Transverse colon (tissue), 4 donors: ENCODE data around the gene AP1M2. TPM values are rescaled to one million over a fixed set of nuclear protein-coding genes. Genes with fewer than 3 reads are reported as not detected.

ENCODE experiments used
- DNase-seq: peaks from one replicate; pipeline ENCODE4 v3.0.0-alpha.2; 2019
- H3K27ac ChIP-seq, 4 donors: fragments of 200-600 bp; sonication (generic); 2 replicates each; pipeline ENCODE4 v1.5.1; 2016 to 2018; ENCODE audit warnings: inconsistent platforms in 4 of 4
- H3K27me3 ChIP-seq: fragments of 200-600 bp; sonication (generic); 2 replicates; pipeline ENCODE4 v1.5.1; 2017; ENCODE audit warnings: inconsistent platforms
- H3K36me3 ChIP-seq, 4 donors: fragments of 200-600 bp; sonication (generic); 2 replicates each; pipeline ENCODE4 v1.5.1; 2017 to 2019; ENCODE audit warnings: inconsistent platforms in 4 of 4
- H3K4me1 ChIP-seq, 4 donors: fragments of 200-600 bp; sonication (generic); 2 replicates each; pipeline ENCODE4 v1.5.1; 2017 to 2020; ENCODE audit warnings: inconsistent platforms in 4 of 4
- H3K4me3 ChIP-seq, 4 donors: fragments of 200-600 bp; sonication (generic); 1 replicate in 1 of 4; 2 replicates in 3 of 4; pipeline versions ENCODE4 v1.5.1 to v1.6.1; 2017 to 2019; ENCODE audit warnings: inconsistent platforms in 4 of 4
- H3K9me3 ChIP-seq, 2 donors: fragments of 200-600 bp; sonication (generic); 2 replicates each; pipeline ENCODE4 v1.5.1; 2017 to 2019; ENCODE audit warnings: inconsistent platforms in 2 of 2
- EP300 ChIP-seq: sonication (generic); formaldehyde crosslinking; IDR thresholded peaks from one replicate; pipeline ENCODE4 v1.6.1; 2017; ENCODE audit warnings: antibody characterized with exemption, low read depth
- POLR2A ChIP-seq: fragments of 450-650 bp; IDR thresholded peaks from one replicate; pipeline ENCODE4 v1.6.1; 2016; ENCODE audit warnings: antibody characterized with exemption, mild to moderate bottlenecking, moderate library complexity
- POLR2AphosphoS5 ChIP-seq, 3 donors: sonication (generic); formaldehyde crosslinking; IDR thresholded peaks; one replicate each; pipeline ENCODE4 v1.6.1; 2016; ENCODE audit warnings: antibody characterized with exemption in 3 of 3
- WGBS, 2 donors: methylation state at CpG; one replicate each; pipeline ENCODE4 v1.1.5; 2018; ENCODE audit warnings: low coverage in 1 of 2; 5-methylcytosine and 5-hydroxymethylcytosine counted together
- in situ Hi-C, 4 donors: fragments of 200-750 bp; cut with MboI; loops; one replicate each; pipeline versions ENCODE4 v1.15.0 to v1.15.1; 2017; ENCODE audit warnings: low sequenced_read_pairs in 3 of 4, low pct_ligation_motif_present in 1 of 4, low pct_unique_long_range_greater_than_20kb in 1 of 4
- intact Hi-C: fragments of 100-400 bp; cut with DNase I; formaldehyde crosslinking; loops from one replicate; pipeline ENCODE4 v1.15.1; 2023; ENCODE audit warnings: low total_unique reads
- total RNA-seq, 4 donors: library from RNA; depleted of rRNA; stranded (reverse); fragments of >200 nt; gene quantifications; one replicate each; pipeline ENCODE4 v1.1.0, GENCODE V29; 2016
- TF ChIP-seq, protein P1 (sequence below), 5 experiments: fragments of 200-600 bp in 3 of 5; fragments of 450-650 bp in 2 of 5; sonication (generic) in 3 of 5; IDR thresholded peaks; 1 replicate in 2 of 5; 2 replicates in 3 of 5; pipeline ENCODE4 v1.5.1; 2016 to 2017; ENCODE audit warnings: antibody characterized with exemption in 5 of 5, inconsistent platforms in 3 of 5, mild to moderate bottlenecking in 2 of 5, moderate library complexity in 1 of 5

AP1M2 gene
- total RNA-seq, 4 donors from 2014 or later: 22.8 to 111 (median 63.1) TPM

DNA sequence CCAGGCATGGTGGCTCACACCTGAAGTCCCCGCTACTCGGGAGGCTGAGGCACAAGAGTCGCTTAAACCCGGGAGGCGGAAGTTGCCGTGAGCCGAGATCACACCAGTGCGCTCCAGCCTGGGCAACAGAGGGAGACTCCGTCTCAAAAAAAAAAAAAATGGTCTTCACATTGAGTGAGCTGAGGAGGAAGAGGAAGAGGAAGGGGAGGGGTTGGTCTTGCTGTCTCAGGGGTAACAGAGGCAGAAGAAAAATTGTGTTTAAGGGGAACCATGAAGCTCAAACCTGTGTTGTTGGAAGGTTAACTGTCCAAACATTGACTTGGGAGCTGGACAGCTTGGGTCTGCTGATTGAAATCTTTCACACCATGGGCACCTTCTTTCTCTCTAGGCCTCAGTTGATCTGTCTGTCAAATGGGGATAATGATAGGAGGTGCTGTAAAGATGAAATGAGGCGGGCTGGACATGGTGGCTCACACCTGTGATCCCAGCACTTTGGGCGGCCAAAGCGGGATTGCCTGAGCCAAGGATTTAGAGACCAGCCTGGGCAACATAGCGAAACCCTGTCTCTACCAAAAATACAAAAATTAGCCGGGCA lies 28.4 kb upstream of the AP1M2 start:
- 92 to 95% methylated on average over 5 to 14 of the region's 14 CpGs for WGBS, 2 donors
- H3K4me3 ChIP-seq: no peak overlapping the region
- peaks cover 4 to 23% (median 11%) of the 10 kb centered on the region in 4 donors for H3K4me1 ChIP-seq
- no peak for TF ChIP-seq EP300
- TF ChIP-seq, protein P1, sequence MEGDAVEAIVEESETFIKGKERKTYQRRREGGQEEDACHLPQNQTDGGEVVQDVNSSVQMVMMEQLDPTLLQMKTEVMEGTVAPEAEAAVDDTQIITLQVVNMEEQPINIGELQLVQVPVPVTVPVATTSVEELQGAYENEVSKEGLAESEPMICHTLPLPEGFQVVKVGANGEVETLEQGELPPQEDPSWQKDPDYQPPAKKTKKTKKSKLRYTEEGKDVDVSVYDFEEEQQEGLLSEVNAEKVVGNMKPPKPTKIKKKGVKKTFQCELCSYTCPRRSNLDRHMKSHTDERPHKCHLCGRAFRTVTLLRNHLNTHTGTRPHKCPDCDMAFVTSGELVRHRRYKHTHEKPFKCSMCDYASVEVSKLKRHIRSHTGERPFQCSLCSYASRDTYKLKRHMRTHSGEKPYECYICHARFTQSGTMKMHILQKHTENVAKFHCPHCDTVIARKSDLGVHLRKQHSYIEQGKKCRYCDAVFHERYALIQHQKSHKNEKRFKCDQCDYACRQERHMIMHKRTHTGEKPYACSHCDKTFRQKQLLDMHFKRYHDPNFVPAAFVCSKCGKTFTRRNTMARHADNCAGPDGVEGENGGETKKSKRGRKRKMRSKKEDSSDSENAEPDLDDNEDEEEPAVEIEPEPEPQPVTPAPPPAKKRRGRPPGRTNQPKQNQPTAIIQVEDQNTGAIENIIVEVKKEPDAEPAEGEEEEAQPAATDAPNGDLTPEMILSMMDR (IDR thresholded peaks at IDR 0.05): no peak
- TF ChIP-seq POLR2AphosphoS5 (IDR thresholded peaks at IDR 0.05): no peak
- TF ChIP-seq POLR2A: no peak
- H3K9me3 ChIP-seq: no peaks in the 10 kb centered on the region
- H3K36me3 ChIP-seq: no peaks in the 10 kb centered on the region
- DNase-seq: no peak
- H3K27me3 ChIP-seq: no peaks in the 10 kb centered on the region
- no peak overlapping the region for H3K27ac ChIP-seq
- intact Hi-C loops (no loop called here), in situ Hi-C loops (no loop called here)

DNA sequence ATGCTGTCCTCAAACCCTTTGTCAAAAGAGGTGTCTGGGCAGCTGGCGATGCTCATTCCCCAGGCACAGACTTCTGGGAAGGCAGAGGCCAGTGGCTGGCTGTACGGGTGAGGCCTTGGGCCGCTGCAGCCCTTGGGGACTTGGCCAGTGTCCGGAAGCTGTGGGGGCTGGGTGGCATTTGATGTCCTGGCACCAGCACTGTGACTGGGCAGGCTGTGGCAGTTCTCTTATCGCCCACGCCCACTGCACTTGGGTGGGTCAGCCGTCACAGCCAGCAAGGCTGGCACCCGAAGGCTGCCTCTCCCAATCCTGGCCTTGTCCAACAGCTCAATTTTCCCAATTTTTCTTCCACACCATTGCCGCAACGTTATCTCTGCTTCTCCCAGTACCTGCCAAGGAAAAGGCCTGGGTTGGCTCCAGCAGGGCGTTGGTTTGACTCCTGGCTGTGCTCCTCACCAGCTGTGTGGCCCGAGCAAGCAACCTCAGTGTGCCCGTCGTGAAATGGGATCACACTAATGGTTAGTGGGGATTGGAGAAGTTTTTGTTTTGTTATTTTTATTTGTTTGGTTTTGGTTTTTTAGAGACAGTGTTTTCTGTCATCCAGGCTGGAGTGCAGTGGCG lies 25.5 kb upstream of the AP1M2 start:
- H3K36me3 ChIP-seq: no peaks in the 10 kb centered on the region
- WGBS, 2 donors: 56 to 65% methylated on average over 6 to 15 of the region's 15 CpGs
- intact Hi-C loops (no loop called here), in situ Hi-C loops (no loop called here)
- peak overlapping the region; percentile 18 to 66 (median 42) for H3K27ac ChIP-seq
- H3K9me3 ChIP-seq: no peaks in the 10 kb centered on the region
- no peak overlapping the region for H3K4me3 ChIP-seq
- peaks cover 4 to 23% (median 11%) of the 10 kb centered on the region in 4 donors for H3K4me1 ChIP-seq
- peak; percentile 61 for DNase-seq
- H3K27me3 ChIP-seq: no peaks in the 10 kb centered on the region
- TF ChIP-seq POLR2A: no peak
- TF ChIP-seq EP300: no peak
- TF ChIP-seq, protein P1 (IDR thresholded peaks at IDR 0.05): no peak
- TF ChIP-seq POLR2AphosphoS5 (IDR thresholded peaks at IDR 0.05): no peak

DNA sequence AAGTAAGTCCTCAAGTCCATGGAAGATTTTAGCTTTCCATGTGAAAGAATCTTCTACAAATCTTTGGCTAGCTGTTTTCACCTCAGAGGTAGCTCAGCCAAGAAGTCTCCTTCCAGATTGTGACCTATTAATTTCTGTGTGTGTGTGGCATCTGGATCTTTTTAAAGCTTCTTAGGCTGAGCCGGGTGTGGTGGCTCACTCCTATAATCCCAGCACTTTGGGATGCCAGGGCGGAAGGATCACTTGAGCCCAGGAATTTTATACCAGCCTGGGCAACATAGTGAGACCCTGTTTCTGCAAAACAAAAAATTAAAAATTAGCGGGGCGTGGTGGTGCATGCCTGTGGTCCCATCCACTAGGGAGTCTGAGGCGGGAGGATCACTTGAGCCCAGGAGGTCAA lies 24.8 kb upstream of the AP1M2 start:
- in situ Hi-C loops: no loop called here
- H3K4me3 ChIP-seq: no peak overlapping the region
- TF ChIP-seq, protein P1 (IDR thresholded peaks at IDR 0.05): no peak
- no peak for TF ChIP-seq EP300
- TF ChIP-seq POLR2A: no peak
- no peak for TF ChIP-seq POLR2AphosphoS5 (IDR thresholded peaks at IDR 0.05)
- WGBS, 2 donors: 85 to 86% methylated on average over 4 to 5 of the region's 5 CpGs
- H3K27ac ChIP-seq: peak overlapping the region in 3 of 4 donors; percentile 18 to 66 (median 50)
- H3K36me3 ChIP-seq: no peaks in the 10 kb centered on the region
- H3K9me3 ChIP-seq: no peaks in the 10 kb centered on the region
- no peak for DNase-seq
- peaks cover 4 to 23% (median 11%) of the 10 kb centered on the region in 4 donors for H3K4me1 ChIP-seq
- H3K27me3 ChIP-seq: no peaks in the 10 kb centered on the region
- intact Hi-C loops: no loop called here

DNA sequence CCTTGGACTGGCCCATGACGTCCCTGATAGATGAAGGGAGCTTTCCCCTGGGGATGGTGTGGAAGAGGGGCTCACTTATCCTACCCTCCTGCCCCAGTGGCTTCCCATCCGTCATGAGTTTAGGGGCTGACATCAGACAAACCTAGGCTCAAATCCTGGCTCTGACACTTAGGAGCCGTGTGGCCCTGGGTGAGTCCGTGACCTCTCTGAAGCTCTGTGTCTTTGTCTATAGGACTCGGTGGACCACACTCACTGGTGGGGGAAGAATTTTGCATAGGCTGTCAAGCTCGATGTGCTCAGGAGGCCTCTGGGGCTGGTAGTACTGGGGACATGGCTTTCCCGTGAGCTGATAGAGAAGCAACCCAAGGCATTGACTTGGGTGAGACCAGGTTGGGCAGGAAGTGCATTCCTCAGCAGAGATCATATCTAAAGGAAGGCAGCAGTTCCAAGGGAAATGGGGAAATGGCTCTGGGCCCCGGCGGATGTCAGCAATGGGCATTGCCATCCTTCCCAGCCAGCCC lies 17.4 kb upstream of the AP1M2 start:
- peak; percentile 15 for DNase-seq
- TF ChIP-seq POLR2AphosphoS5 (IDR thresholded peaks at IDR 0.05): no peak
- TF ChIP-seq POLR2A: no peak
- TF ChIP-seq, protein P1 (IDR thresholded peaks at IDR 0.05): no peak
- no peak for TF ChIP-seq EP300
- Histone ChIP-seq H3K4me1 (peaks cover 0 to 32% (median 13%) of the 10 kb centered on the region in 4 donors), H3K27me3 (no peaks in the 10 kb centered on the region), H3K36me3 (no peaks in the 10 kb centered on the region), H3K4me3 (no peak overlapping the region), H3K9me3 (no peaks in the 10 kb centered on the region), H3K27ac (peak overlapping the region; percentile 84 to 95 (median 88))
- in situ Hi-C loops (no loop called here), intact Hi-C loops (no loop called here)
- 63 to 80% methylated on average over 2 to 9 of the region's 9 CpGs for WGBS, 2 donors
